Endothelial cell of umbilical vein (primary cell): ENCODE results near the gene USP6NL. TPM values are rescaled to one million over a fixed set of nuclear protein-coding genes. Genes with fewer than 3 reads are reported as not detected.

Experiments used
- BruUV-seq: library from RNA; stranded (reverse); fragments of 400-500 nt; replicated peaks from 2 replicates; lab custom pipeline; 2021; lab: Mats Ljungman, UMichigan
- CTCF ChIA-PET: fragments of 300-600, 350-600 bp; sonication (Branson Sonifier 250); formaldehyde crosslinking; loops from one replicate; lab custom pipeline; 2021; ENCODE audit warnings: antibody characterized with exemption, inconsistent platforms; lab: Charles Lee
- POLR2A ChIA-PET: fragments of 300-600, 350-600 bp; sonication (Branson Sonifier 250); formaldehyde crosslinking; loops from one replicate; lab custom pipeline; 2021; ENCODE audit warnings: antibody characterized with exemption, inconsistent platforms; lab: Charles Lee
- DNase-seq: peaks from one replicate; pipeline ENCODE4 v3.0.0-alpha.2; 2011; ENCODE audit warnings: low read depth, low spot score
- FAIRE-seq: peaks from 2 replicates; lab custom pipeline; 2011; peaks lifted over from hg19 to GRCh38; lab: Jason Lieb, UNC
- H2AFZ ChIP-seq: 2 replicates; pipeline ENCODE4 v1.6.0; 2012; ENCODE audit warnings: low read depth, low read length, control low read depth, inconsistent platforms
- H3K27ac ChIP-seq: 2 replicates; pipeline ENCODE4 v1.5.1; 2011; ENCODE audit warnings: low read depth, mild to moderate bottlenecking, control low read depth, low read length, moderate library complexity; ENCODE audit not compliant: insufficient read depth
- H3K27me3 ChIP-seq, 2 experiments: 2 replicates each; pipeline versions ENCODE4 v1.6.0 to v1.6.1; 2011; ENCODE audit warnings: low read length in 2 of 2, mixed read lengths in 1 of 2; ENCODE audit not compliant: control insufficient read depth in 2 of 2, insufficient read depth in 2 of 2
- H3K36me3 ChIP-seq, 2 experiments: 2 replicates in 1 of 2; 3 replicates in 1 of 2; pipeline ENCODE4 v1.5.1; 2011; ENCODE audit warnings: low read length in 2 of 2, mild to moderate bottlenecking in 1 of 2, moderate library complexity in 1 of 2; ENCODE audit not compliant: control insufficient read depth in 2 of 2, insufficient read depth in 2 of 2; ENCODE audit errors: extremely low read depth in 1 of 2
- H3K4me1 ChIP-seq: 3 replicates; pipeline ENCODE4 v1.5.1; 2011; ENCODE audit warnings: mild to moderate bottlenecking, low read length; ENCODE audit not compliant: control insufficient read depth, insufficient read depth; ENCODE audit errors: extremely low read depth
- H3K4me2 ChIP-seq: 2 replicates; pipeline ENCODE4 v1.6.1; 2011; ENCODE audit warnings: low read length, control low read depth, mixed read lengths; ENCODE audit not compliant: insufficient read depth
- H3K4me3 ChIP-seq, 3 experiments: fragments of 200-600 bp in 1 of 3; sonication (generic), shearing (Covaris generic) in 1 of 3; replicated peaks in 1 of 3; 2 replicates each; pipeline ENCODE4 v1.5.1; 2011 to 2016; ENCODE audit warnings: control low read depth in 3 of 3, low read length in 3 of 3, mild to moderate bottlenecking in 2 of 3, inconsistent platforms in 1 of 3, low read depth in 1 of 3, moderate library complexity in 1 of 3; ENCODE audit not compliant: insufficient read depth in 1 of 3
- H3K79me2 ChIP-seq: 2 replicates; pipeline ENCODE4 v1.6.0; 2012; ENCODE audit warnings: low read length, inconsistent platforms; ENCODE audit not compliant: control insufficient read depth, insufficient read depth
- H3K9ac ChIP-seq: replicated peaks from 2 replicates; pipeline ENCODE3; 2011; ENCODE audit warnings: low read length, control low read depth; ENCODE audit not compliant: insufficient read depth; ENCODE audit errors: extremely low read depth
- H3K9me1 ChIP-seq: replicated peaks from 3 replicates; pipeline ENCODE4 v1.6.0; 2011; ENCODE audit warnings: mild to moderate bottlenecking, low read length; ENCODE audit not compliant: control insufficient read depth, insufficient read depth; ENCODE audit errors: extremely low read depth
- H3K9me3 ChIP-seq: replicated peaks from 2 replicates; pipeline ENCODE4 v1.5.1; 2012; ENCODE audit warnings: low read length, inconsistent platforms; ENCODE audit not compliant: control insufficient read depth, insufficient read depth
- H4K20me1 ChIP-seq: replicated peaks from 2 replicates; pipeline ENCODE3; 2011; ENCODE audit warnings: mild to moderate bottlenecking, low read length; ENCODE audit not compliant: control insufficient read depth, insufficient read depth; ENCODE audit errors: extremely low read depth
- CTCF ChIP-seq, 2 donors: IDR thresholded peaks; 1 replicate in 1 of 2; 2 replicates in 1 of 2; pipeline ENCODE4 v1.5.1; 2011; ENCODE audit warnings: low read length in 2 of 2, mild to moderate bottlenecking in 2 of 2, moderate library complexity in 2 of 2, control low read depth in 1 of 2, inconsistent platforms in 1 of 2, low read depth in 1 of 2; ENCODE audit not compliant: insufficient read depth in 1 of 2; ENCODE audit errors: extremely low read depth in 1 of 2
- EZH2 ChIP-seq: IDR thresholded peaks from 2 replicates; pipeline ENCODE4 v1.6.1; 2012; ENCODE audit warnings: borderline replicate concordance, low read depth, mild to moderate bottlenecking, moderate library complexity, low read length, inconsistent platforms; ENCODE audit not compliant: severe bottlenecking
- FOS ChIP-seq: IDR thresholded peaks from 2 replicates; pipeline ENCODE4 v1.6.1; 2011; ENCODE audit warnings: mild to moderate bottlenecking, low read length, moderate library complexity, borderline replicate concordance; ENCODE audit not compliant: insufficient read depth
- GATA2 ChIP-seq: IDR thresholded peaks from 2 replicates; pipeline ENCODE4 v1.7.0; 2011; ENCODE audit warnings: low read depth, mild to moderate bottlenecking, moderate library complexity, mixed read lengths, low read length; ENCODE audit not compliant: insufficient read length, insufficient read depth
- JUN ChIP-seq: IDR thresholded peaks from 2 replicates; pipeline ENCODE4 v1.6.1; 2011; ENCODE audit warnings: borderline replicate concordance, low read depth; ENCODE audit not compliant: insufficient read length, insufficient read depth
- MAX ChIP-seq: IDR thresholded peaks from 2 replicates; pipeline ENCODE4 v1.6.1; 2011; ENCODE audit not compliant: insufficient read depth, insufficient read length
- MYC ChIP-seq: IDR thresholded peaks from one replicate; pipeline ENCODE4 v1.6.1; 2011; ENCODE audit warnings: mild to moderate bottlenecking, low read depth, low read length
- POLR2A ChIP-seq: IDR thresholded peaks from 2 replicates; pipeline ENCODE4 v1.6.1; 2012; ENCODE audit warnings: low read depth, mild to moderate bottlenecking, control low read depth, low read length
- POLR2AphosphoS5 ChIP-seq: IDR thresholded peaks from 2 replicates; pipeline ENCODE4 v1.6.1; 2012; ENCODE audit warnings: low read depth, mild to moderate bottlenecking, control low read depth, low read length, moderate library complexity; ENCODE audit not compliant: insufficient read depth
- dilution Hi-C: fragments of 300-500 bp; cut with MboI; formaldehyde crosslinking; loops from one replicate; pipeline ENCODE4 v1.15.0; 2019; ENCODE audit warnings: low sequenced_read_pairs; ENCODE audit not compliant: extremely low pct_ligation_motif_present
- intact Hi-C: fragments of 100-400 bp; cut with micrococcal nuclease; formaldehyde crosslinking; loops from one replicate; pipeline ENCODE4 v1.10.0; 2022
- polyA plus RNA-seq, 4 experiments: library from polyadenylated mRNA; depleted of rRNA in 3 of 4; stranded (reverse) in 3 of 4; unstranded in 1 of 4; fragments of >200 nt; gene quantifications; 2 replicates each; pipeline versions ENCODE4 v1.2.1 to v1.2.3, GENCODE V29; 2011 to 2012; ENCODE audit warnings: missing spikeins in 1 of 4
- total RNA-seq: library from RNA; stranded (reverse); gene quantifications from 2 replicates; pipeline ENCODE4 v1.2.3, GENCODE V29; 2021

USP6NL gene
- total and polyA plus RNA-seq, 2 donors (not counting 3 experiments of a cell fraction or from before 2014, with no cell fraction given) = 13.5 to 29.2 TPM

GRCh38 chr10:11434324-11434723 is 177.1 kb downstream of the USP6NL start:
- no peak overlapping the region for H3K9ac ChIP-seq
- H3K9me3 ChIP-seq = no peaks in the 10 kb centered on the region
- ChIA-PET CTCF (interaction anchor here (1.0 to 2.2 kb wide), 3 partner anchors 10 to 323 kb away, joined by 3 to 7 read pairs (median 3); no protein-coding TSS in a partner anchor), POLR2A (no interaction called here)
- H4K20me1 ChIP-seq = no peaks in the 10 kb centered on the region
- intact Hi-C loops (no loop called here), dilution Hi-C loops (no loop called here)
- no peak overlapping the region for H3K4me3 ChIP-seq
- H3K9me1 ChIP-seq = no peaks in the 10 kb centered on the region
- no peaks in the 10 kb centered on the region for H3K4me1 ChIP-seq
- no TSS peak for BruUV-seq
- H3K27me3 ChIP-seq = peaks cover 0 to 2% of the 10 kb centered on the region in 2 experiments
- no peak for FAIRE-seq
- H3K27ac ChIP-seq = no peak overlapping the region
- H2AFZ ChIP-seq = no peak overlapping the region
- no peaks in the 10 kb centered on the region for H3K79me2 ChIP-seq
- TF ChIP-seq POLR2AphosphoS5 = no peak
- TF ChIP-seq CTCF (IDR thresholded peaks at IDR 0.05; ENCODE audit: extremely low read depth in 1 of 2, insufficient read depth in 1 of 2, low read depth in 1 of 2, low read length in 2 of 2) = peak in 1 of 2 donors; percentile 19
- no peak for TF ChIP-seq GATA2
- TF ChIP-seq MAX = no peak
- TF ChIP-seq POLR2A = no peak
- no peaks in the 10 kb centered on the region for H3K36me3 ChIP-seq
- H3K4me2 ChIP-seq = no peak overlapping the region
- no peak for DNase-seq

- TF ChIP-seq GATA2 = no peak
- TF ChIP-seq FOS = no peak
- TF ChIP-seq CTCF (IDR thresholded peaks at IDR 0.05; ENCODE audit: extremely low read depth in 1 of 2, insufficient read depth in 1 of 2, low read depth in 1 of 2, low read length in 2 of 2) = no peak
- no peak for TF ChIP-seq MYC
- TF ChIP-seq JUN = no peak
- TF ChIP-seq EZH2 = no peak
- H4K20me1 ChIP-seq = no peaks in the 10 kb centered on the region
- dilution Hi-C loops = no loop called here
- H3K9ac ChIP-seq = no peak overlapping the region
- no peak overlapping the region for H3K27ac ChIP-seq
- no peak overlapping the region for H3K4me3 ChIP-seq
- H3K4me2 ChIP-seq = no peak overlapping the region
- no peaks in the 10 kb centered on the region for H3K9me1 ChIP-seq
- DNase-seq = no peak
- H3K9me3 ChIP-seq = no peaks in the 10 kb centered on the region
- H3K79me2 ChIP-seq = no peaks in the 10 kb centered on the region
- no peaks in the 10 kb centered on the region for H3K4me1 ChIP-seq
- H3K27me3 ChIP-seq = peaks cover 0 to 2% of the 10 kb centered on the region in 2 experiments
- no TSS peak for BruUV-seq
- ChIA-PET POLR2A (no interaction called here), CTCF (interaction anchor here (1.0 kb wide), 1 partner anchor 291 kb away, joined by 3 read pairs; no protein-coding TSS in a partner anchor)
- FAIRE-seq = no peak
- no peaks in the 10 kb centered on the region for H3K36me3 ChIP-seq
- no peak overlapping the region for H2AFZ ChIP-seq
- intact Hi-C loops = no loop called here
Observed at GRCh38 chr10:11433657-11434056, 177.8 kb downstream of the USP6NL start.
